HepG2 (cell line): ENCODE measurements around the gene ARHGAP26.

Experiments used
- CBX1 ChIP-seq: IDR thresholded peaks from one replicate; pipeline ENCODE4 v1.6.1; 2016; ENCODE audit warnings: antibody characterized with exemption, low read depth
- CTCF ChIP-seq: sonication (generic); formaldehyde crosslinking; IDR thresholded peaks from 2 replicates; pipeline ENCODE4 v1.5.0; 2020; ENCODE audit warnings: mild to moderate bottlenecking, missing genetic modification reagents, moderate library complexity
- JUN ChIP-seq: sonication (generic); formaldehyde crosslinking; IDR thresholded peaks from 2 replicates; pipeline ENCODE4 v1.4.0; 2020; ENCODE audit warnings: mild to moderate bottlenecking, missing genetic modification reagents
- NFE2L1 ChIP-seq: sonication (generic); formaldehyde crosslinking; IDR thresholded peaks from 2 replicates; pipeline ENCODE4 v1.4.0; 2020; ENCODE audit warnings: missing genetic modification reagents, mild to moderate bottlenecking, borderline replicate concordance
- NFYB ChIP-seq: sonication (generic); formaldehyde crosslinking; IDR thresholded peaks from 2 replicates; pipeline ENCODE4 v1.4.0; 2020; ENCODE audit warnings: missing genetic modification reagents
- PRPF4 ChIP-seq: fragments of 200-400 bp; formaldehyde crosslinking; IDR thresholded peaks from 2 replicates; pipeline ENCODE4 v1.6.1; 2016; ENCODE audit warnings: low read length, low read depth; ENCODE audit not compliant: poor library complexity, severe bottlenecking
- RAD21 ChIP-seq: fragments of 450-650 bp; formaldehyde crosslinking; IDR thresholded peaks from 2 replicates; pipeline ENCODE4 v1.5.0; 2020; ENCODE audit warnings: mild to moderate bottlenecking
- TF ChIP-seq, protein P1 (sequence below): sonication (generic); formaldehyde crosslinking; IDR thresholded peaks from 2 replicates; pipeline ENCODE4 v1.9.0; 2021; ENCODE audit warnings: missing genetic modification reagents, mild to moderate bottlenecking, borderline replicate concordance

DNA sequence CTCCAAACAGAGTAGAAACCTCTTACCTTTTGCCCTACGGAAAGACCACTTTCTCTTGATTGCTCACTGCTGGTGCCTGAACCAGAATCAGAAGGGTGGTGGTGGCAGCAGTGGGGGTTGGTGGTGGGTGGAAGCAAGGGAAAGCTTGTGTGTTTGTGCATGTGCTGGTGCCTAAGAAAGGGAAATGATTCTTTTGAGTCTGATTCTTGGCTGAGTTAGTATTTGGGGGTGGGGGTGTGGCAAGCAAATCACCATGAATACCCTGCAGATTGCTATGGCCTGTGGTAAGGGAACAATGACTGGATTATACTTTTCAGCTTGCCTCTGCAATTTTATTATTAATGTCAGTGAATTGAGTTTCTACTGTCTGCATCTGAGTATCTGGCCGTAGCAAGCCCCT, 106.6 kb downstream of the ARHGAP26 start:
- no peak for TF ChIP-seq CBX1
- TF ChIP-seq CTCF (CRISPR knock-in tag) = no peak
- TF ChIP-seq RAD21 = no peak
- no peak for TF ChIP-seq NFYB (CRISPR knock-in tag)
- TF ChIP-seq JUN (CRISPR knock-in tag) = no peak
- TF ChIP-seq PRPF4 = no peak
- no peak for TF ChIP-seq NFE2L1 (CRISPR knock-in tag)
- TF ChIP-seq, protein P1, sequence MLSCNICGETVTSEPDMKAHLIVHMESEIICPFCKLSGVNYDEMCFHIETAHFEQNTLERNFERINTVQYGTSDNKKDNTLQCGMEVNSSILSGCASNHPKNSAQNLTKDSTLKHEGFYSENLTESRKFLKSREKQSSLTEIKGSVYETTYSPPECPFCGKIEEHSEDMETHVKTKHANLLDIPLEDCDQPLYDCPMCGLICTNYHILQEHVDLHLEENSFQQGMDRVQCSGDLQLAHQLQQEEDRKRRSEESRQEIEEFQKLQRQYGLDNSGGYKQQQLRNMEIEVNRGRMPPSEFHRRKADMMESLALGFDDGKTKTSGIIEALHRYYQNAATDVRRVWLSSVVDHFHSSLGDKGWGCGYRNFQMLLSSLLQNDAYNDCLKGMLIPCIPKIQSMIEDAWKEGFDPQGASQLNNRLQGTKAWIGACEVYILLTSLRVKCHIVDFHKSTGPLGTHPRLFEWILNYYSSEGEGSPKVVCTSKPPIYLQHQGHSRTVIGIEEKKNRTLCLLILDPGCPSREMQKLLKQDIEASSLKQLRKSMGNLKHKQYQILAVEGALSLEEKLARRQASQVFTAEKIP (CRISPR knock-in tag) = no peak
